LNCAP (cell line): Measurements from ENCODE around the gene USP3.

Experiments used
- TF ChIP-seq, protein P1 (sequence below): fragments of 450-650 bp; IDR thresholded peaks from 2 replicates; pipeline ENCODE4 v1.5.1; 2017; ENCODE audit warnings: mild to moderate bottlenecking

The USP3 gene

DNA sequence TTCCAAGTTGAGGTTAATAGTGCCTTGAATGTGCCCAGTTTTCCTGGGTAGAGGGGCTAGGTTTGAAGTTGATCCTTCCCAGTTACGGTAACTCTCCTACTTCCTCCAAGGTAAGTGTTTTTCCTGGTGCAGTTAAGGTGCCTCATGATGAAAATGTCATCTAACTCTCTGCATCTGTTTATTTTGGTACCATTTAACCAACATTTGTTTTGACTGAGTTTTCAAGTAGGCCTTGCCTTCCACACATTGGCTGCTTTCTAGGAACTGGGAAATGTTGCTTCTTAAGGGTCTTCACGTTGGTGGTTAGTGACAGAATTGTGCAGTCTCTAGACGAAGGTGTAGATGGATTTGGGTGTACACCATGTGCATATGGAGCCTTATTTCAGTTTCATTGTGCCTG is 31.3 kb downstream of the USP3 start:
- TF ChIP-seq, protein P1, sequence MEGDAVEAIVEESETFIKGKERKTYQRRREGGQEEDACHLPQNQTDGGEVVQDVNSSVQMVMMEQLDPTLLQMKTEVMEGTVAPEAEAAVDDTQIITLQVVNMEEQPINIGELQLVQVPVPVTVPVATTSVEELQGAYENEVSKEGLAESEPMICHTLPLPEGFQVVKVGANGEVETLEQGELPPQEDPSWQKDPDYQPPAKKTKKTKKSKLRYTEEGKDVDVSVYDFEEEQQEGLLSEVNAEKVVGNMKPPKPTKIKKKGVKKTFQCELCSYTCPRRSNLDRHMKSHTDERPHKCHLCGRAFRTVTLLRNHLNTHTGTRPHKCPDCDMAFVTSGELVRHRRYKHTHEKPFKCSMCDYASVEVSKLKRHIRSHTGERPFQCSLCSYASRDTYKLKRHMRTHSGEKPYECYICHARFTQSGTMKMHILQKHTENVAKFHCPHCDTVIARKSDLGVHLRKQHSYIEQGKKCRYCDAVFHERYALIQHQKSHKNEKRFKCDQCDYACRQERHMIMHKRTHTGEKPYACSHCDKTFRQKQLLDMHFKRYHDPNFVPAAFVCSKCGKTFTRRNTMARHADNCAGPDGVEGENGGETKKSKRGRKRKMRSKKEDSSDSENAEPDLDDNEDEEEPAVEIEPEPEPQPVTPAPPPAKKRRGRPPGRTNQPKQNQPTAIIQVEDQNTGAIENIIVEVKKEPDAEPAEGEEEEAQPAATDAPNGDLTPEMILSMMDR, result no peak

DNA sequence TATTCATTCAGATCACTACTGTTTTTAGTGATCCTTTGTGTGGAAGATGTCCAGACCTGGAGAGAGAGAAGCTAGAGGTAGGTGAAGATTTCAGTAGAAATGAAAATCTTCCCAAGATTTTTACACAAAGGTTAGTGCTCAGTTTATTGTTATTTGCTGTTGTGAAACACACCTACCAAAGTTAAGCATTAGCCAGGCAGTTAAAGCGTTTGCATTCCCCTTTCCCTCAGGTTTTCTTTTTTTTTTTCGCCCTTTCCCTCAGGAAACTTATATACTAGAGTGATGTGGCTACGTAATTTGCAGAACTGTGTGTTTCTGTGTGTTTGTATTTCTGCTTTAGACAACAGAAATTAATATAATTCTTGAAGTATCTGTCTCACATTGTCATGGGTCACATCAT is 34.5 kb downstream of the USP3 start:
- TF ChIP-seq, protein P1, result no peak

DNA sequence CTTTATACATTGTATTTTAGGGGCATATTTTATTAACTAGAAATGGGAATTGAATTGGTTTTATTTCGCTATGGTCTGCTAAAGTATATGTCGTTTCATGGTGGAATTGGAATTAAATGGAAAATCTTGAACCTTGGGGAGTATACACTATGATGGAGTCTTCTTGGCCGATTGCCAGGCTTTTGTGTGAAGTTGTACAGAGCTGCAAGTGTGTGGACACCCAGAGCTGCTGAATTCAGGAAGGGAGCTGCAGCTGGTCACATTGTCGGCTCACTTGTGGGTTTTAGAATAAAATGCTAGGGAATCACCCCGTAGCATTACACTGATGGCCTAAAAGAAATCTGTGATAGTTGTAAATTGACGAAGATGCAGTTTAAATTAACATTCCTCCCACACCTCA is 35.1 kb downstream of the USP3 start:
- TF ChIP-seq, protein P1, result no peak

DNA sequence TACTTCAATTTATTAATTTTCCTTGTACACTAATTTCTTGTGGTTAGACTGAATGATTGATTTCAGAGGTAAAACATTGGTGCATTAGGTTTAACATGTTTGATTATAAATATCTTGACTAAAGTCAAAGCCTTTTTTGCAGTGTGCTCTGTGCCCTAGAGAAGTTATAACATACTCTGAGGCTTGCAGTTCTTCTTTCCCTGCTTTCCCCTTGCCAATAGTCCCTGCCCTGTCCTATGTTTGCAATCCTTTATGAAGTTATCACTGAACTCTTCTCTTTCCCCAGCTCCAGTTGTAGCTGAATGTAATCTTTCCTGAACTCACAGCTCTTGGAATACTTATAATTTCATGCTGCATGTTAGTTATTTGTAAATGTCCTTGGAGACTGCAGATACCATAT is 35.6 kb downstream of the USP3 start:
- TF ChIP-seq, protein P1, result no peak

DNA sequence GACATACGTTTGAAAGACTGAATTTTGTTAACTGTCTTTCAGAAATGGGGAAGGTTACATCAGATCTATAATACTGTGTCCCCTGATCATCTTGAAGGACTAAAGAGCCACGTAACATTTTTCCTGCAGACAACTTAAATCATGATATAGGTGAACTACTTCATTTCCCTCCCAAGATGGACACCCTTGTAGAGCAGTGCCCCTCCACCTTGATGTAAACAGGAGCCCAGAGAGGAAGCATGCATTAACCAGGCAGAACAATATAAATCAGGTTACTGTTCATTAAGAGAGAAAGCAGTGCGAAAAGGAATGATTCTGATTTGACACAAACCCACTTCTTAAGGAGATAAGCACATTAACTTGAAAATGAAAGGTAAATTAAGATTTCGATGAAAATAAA is 36.1 kb downstream of the USP3 start:
- TF ChIP-seq, protein P1, result no peak

DNA sequence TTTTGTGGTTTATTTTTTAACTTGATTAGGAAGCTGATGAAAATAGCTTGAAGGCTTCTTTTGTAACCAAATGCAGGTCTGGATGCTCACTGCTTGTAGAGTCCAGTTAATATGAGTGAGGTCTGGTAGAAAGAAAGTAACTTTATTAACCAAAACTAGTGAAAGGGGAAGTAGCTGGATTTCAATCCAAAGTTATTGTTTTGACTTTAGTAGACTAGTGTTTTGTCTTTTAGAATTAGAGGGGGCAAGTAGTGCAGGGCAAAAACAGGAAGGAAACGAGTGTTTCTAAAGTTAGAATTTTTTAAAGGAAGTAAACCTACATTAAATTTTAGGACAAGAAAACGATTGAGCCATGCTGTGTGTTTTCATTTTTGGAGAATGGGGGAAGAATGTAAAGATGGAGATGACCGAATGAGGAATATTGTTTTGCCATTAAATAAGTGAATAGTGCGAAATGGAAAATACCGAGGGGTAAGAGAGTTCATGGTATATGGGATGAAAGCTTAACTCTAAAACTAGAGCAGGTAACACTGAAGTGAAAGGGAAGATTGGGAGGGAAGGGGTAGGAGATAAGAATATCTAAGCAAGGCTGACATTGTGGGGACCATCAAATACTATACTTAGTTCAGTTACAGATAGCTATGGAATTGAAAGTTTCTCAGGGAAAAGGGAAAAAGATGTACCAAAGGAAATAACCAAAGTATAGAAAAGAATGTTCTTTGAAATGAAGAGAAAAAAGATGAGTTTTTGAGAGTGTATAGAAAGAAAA is 40.0 kb downstream of the USP3 start:
- TF ChIP-seq, protein P1, result no peak

DNA sequence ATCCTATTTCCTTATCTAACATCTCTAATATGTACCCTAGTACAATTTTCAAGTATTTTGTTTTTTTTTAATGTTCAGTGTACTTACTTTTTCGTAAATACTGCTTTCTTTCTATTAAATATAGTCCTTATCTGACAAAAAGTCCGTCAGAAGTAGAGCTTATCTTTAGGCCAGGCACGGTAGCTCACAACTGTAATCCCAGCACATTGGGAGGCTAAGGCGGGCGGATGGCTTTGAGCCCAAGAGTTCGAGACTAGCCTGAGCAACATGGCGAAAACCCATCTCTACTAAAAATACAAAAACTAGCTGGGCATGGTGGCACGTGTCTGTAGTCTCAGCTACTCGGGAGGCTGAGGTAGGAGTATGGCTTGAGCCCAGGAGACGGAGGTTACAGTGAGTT is 41.1 kb downstream of the USP3 start:
- TF ChIP-seq, protein P1, result no peak

DNA sequence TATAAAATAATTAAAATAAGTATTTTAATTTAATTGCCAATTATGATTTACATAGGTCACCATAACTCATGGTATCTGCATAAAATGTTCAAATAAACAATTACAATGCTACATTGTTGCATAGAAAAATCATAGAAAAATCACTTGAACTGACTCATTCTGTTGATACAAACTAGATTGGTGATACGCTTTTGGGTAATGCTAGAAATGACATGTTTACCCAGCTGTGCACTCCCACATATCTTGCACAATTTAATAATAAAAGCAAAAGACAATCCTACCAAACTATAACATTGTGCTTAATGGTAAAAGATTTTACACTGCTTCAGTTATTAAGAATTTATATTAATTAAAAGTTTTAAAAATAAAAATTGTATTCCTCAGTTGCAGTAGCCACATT is 47.0 kb downstream of the USP3 start:
- TF ChIP-seq, protein P1, result no peak
